Right lobe of liver (tissue), 6 donors: ENCODE data around the gene DSCAML1. TPM values are rescaled to one million over a fixed set of nuclear protein-coding genes. Genes with fewer than 3 reads are reported as not detected.
"Not testable (repeated sequence)": the region's sequence is repeated elsewhere in the genome, so short reads cannot be mapped to it uniquely, and the experiment has no call there.

Experiments used
- ATAC-seq, 4 donors: fragments of 200-7000 bp; cut with Tn5 transposase; one replicate each; pipeline ENCODE4 v1.9.1; 2020; ENCODE audit warnings: mild to moderate bottlenecking in 4 of 4, moderate library complexity in 4 of 4
- DNase-seq, 3 donors: peaks; one replicate each; pipeline ENCODE4 v3.0.0-alpha.2; 2020
- H3K27ac ChIP-seq, 3 donors: fragments of 200-600 bp; one replicate each; pipeline ENCODE4 v1.8.0; 2022
- H3K27me3 ChIP-seq, 2 donors: fragments of 200-600 bp; one replicate each; pipeline ENCODE4 v1.8.0; 2022
- H3K36me3 ChIP-seq, 4 donors: fragments of 200-600 bp; sonication (generic) in 1 of 4; one replicate each; pipeline versions ENCODE4 v1.5.1 to v1.8.0; 2017 to 2022; ENCODE audit warnings: control low read depth in 1 of 4
- H3K4me1 ChIP-seq, 4 donors: fragments of 200-600 bp; sonication (generic) in 1 of 4; one replicate each; pipeline versions ENCODE4 v1.5.1 to v1.8.0; 2017 to 2022; ENCODE audit warnings: control low read depth in 1 of 4
- H3K4me3 ChIP-seq, 3 donors: fragments of 200-600 bp; one replicate each; pipeline ENCODE4 v1.8.0; 2022
- H3K9me3 ChIP-seq, 4 donors: fragments of 200-600 bp; sonication (generic) in 1 of 4; one replicate each; pipeline versions ENCODE4 v1.5.1 to v1.8.0; 2017 to 2022; ENCODE audit warnings: control low read depth in 1 of 4
- POLR2A ChIP-seq: fragments of 450-650 bp; IDR thresholded peaks from one replicate; pipeline ENCODE4 v1.6.1; 2017; ENCODE audit warnings: antibody characterized with exemption, mild to moderate bottlenecking
- WGBS: methylation state at CpG from one replicate; pipeline ENCODE4 v1.1.6; 2018; ENCODE audit warnings: low coverage, low lambda C conversion rate; ENCODE audit not compliant: insufficient coverage; ENCODE audit errors: missing lambda C conversion rate; 5-methylcytosine and 5-hydroxymethylcytosine counted together
- intact Hi-C, 2 donors: fragments of 100-400 bp; cut with DNase I; formaldehyde crosslinking; loops; one replicate each; pipeline versions ENCODE4 v1.11.2 to v1.14.1; 2022
- total RNA-seq, 6 experiments: library from RNA; depleted of rRNA in 2 of 6; stranded (reverse); fragments of >200 nt in 2 of 6; fragmentation: NEBNext Ultra II Directional in 3 of 6; extraction: Animal tissue kit (Norgen Biotek cat#: 25700) in 3 of 6; gene quantifications; one replicate each; pipeline versions ENCODE4 v1.1.0 to v1.2.4, GENCODE V29; 2016 to 2023
- TF ChIP-seq, protein P1 (sequence below), 4 donors: fragments of 200-600 bp in 3 of 4; fragments of 450-650 bp in 1 of 4; IDR thresholded peaks; one replicate each; pipeline versions ENCODE4 v1.5.1 to v1.8.0; 2016 to 2022; ENCODE audit warnings: antibody characterized with exemption in 4 of 4, mild to moderate bottlenecking in 2 of 4
- donor health status: DM: no; HTN: yes; CAD: no.
- donor health status: DM: no; HTN: no; CAD: no.
- donor health status: DM: no; HTN: no; CAD: no.
- donor health status: DM: no; HTN: yes; CAD: no.
- donor health status: DM: no; HTN: yes; CAD: no.

DSCAML1 gene
- total RNA-seq, 6 experiments from 2014 or later = 0.06 to 0.92 (median 0.22) TPM; not detected in 1

- Histone ChIP-seq H3K9me3 (peaks cover 0 to 7% (median 0%) of the 10 kb centered on the region in 4 donors), H3K27me3 (no peaks in the 10 kb centered on the region), H3K4me3 (no peak overlapping the region), H3K4me1 (no peaks in the 10 kb centered on the region), H3K36me3 (no peaks in the 10 kb centered on the region), H3K27ac (no peak overlapping the region)
- intact Hi-C loops = no loop called here
- 64% methylated on average over 8 of the region's 15 CpGs for WGBS
- ATAC-seq (no peak), DNase-seq (no peak)
- TF ChIP-seq POLR2A = no peak
- TF ChIP-seq, protein P1, sequence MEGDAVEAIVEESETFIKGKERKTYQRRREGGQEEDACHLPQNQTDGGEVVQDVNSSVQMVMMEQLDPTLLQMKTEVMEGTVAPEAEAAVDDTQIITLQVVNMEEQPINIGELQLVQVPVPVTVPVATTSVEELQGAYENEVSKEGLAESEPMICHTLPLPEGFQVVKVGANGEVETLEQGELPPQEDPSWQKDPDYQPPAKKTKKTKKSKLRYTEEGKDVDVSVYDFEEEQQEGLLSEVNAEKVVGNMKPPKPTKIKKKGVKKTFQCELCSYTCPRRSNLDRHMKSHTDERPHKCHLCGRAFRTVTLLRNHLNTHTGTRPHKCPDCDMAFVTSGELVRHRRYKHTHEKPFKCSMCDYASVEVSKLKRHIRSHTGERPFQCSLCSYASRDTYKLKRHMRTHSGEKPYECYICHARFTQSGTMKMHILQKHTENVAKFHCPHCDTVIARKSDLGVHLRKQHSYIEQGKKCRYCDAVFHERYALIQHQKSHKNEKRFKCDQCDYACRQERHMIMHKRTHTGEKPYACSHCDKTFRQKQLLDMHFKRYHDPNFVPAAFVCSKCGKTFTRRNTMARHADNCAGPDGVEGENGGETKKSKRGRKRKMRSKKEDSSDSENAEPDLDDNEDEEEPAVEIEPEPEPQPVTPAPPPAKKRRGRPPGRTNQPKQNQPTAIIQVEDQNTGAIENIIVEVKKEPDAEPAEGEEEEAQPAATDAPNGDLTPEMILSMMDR (IDR thresholded peaks at IDR 0.05) = no peak
Measured at GRCh38 chr11:117457031-117457785, 339.8 kb downstream of the DSCAML1 start.

DNA sequence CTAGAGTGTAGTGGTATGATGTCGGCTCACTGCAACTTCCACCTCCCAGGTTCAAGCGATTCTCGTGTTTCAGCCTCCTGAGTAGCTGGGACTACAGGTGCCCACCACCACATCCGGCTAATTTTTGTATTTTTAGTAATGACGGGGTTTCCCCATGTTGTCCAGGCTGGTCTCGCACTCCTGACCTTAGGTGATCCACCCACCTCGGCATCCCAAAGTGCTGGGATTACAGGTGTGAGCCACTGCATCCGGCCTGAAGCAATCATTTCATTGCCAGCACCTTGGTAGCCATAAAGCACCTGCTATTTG lies 340.3 kb downstream of the DSCAML1 start:
- H3K27ac ChIP-seq, H3K4me1 ChIP-seq, H3K4me3 ChIP-seq, H3K36me3 ChIP-seq, ATAC-seq, H3K27me3 ChIP-seq, intact Hi-C loops, DNase-seq, H3K9me3 ChIP-seq: not testable (repeated sequence)
- 80% methylated on average over 7 of the region's 8 CpGs for WGBS

DNA sequence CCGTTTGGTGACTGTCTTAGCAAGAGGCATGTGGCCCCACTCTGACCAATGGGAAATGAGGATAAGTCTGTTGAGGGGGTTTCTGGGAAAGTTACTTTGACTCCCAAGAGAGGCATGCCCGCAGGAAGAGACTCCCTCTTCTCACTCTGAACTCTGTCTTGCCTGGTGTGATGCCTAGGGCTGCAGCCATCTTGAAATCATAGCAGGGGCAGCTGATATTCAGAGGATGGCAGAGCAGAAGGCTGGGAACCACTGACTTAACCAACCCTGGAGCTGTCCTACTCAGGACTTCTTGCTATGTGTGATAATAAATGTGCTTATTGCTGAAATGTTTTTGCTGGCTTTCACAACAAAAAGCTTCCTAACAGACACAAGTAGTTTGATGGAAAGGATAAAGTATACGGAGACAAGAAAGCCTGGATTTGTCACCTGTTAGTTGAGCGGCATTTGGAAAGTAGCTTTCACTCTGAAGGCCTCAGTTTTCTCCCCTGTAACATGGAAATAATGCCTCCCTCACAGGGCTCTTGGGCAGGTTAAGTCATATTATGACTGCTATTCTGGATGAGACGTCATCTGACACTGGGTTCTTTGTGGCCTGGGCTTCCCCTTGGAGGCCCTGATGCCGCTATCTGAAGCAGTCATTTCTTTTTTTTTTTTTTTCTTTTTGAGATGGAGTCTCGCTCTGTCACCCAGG lies 340.8 kb downstream of the DSCAML1 start:
- Histone ChIP-seq H3K36me3 (no peaks in the 10 kb centered on the region), H3K27me3 (no peaks in the 10 kb centered on the region), H3K4me3 (no peak overlapping the region), H3K27ac (no peak overlapping the region), H3K4me1 (no peaks in the 10 kb centered on the region), H3K9me3 (peaks cover 0 to 7% (median 0%) of the 10 kb centered on the region in 4 donors)
- DNase-seq = no peak
- no peak for TF ChIP-seq POLR2A
- TF ChIP-seq, protein P1 (IDR thresholded peaks at IDR 0.05) = no peak
- 61% methylated on average over 6 of the region's 7 CpGs for WGBS
- intact Hi-C loops = no loop called here
- ATAC-seq = no peak

- intact Hi-C loops = no loop called here
- Histone ChIP-seq H3K9me3 (peaks cover 0 to 7% (median 0%) of the 10 kb centered on the region in 4 donors), H3K27me3 (no peaks in the 10 kb centered on the region), H3K4me1 (no peaks in the 10 kb centered on the region), H3K36me3 (no peaks in the 10 kb centered on the region), H3K27ac (no peak overlapping the region), H3K4me3 (no peak overlapping the region)
- TF ChIP-seq, protein P1 (IDR thresholded peaks at IDR 0.05) = no peak
- no peak for TF ChIP-seq POLR2A
- ATAC-seq = no peak
- DNase-seq = no peak
- WGBS = 75% methylated on average over 1 of the region's 1 CpG
Measured at GRCh38 chr11:117454564-117454917, 342.5 kb downstream of the DSCAML1 start.

GRCh38 chr11:117453886-117454563 lies 343.0 kb downstream of the DSCAML1 start:
- ATAC-seq = no peak
- Histone ChIP-seq H3K9me3 (peaks cover 0 to 7% (median 0%) of the 10 kb centered on the region in 4 donors), H3K36me3 (no peaks in the 10 kb centered on the region), H3K27me3 (no peaks in the 10 kb centered on the region), H3K4me3 (no peak overlapping the region), H3K4me1 (no peaks in the 10 kb centered on the region), H3K27ac (no peak overlapping the region)
- TF ChIP-seq POLR2A = no peak
- TF ChIP-seq, protein P1 (IDR thresholded peaks at IDR 0.05) = no peak
- WGBS = 82% methylated on average over 4 of the region's 6 CpGs
- intact Hi-C loops = no loop called here
- no peak for DNase-seq
